Hepatocyte (in vitro differentiated cells): Measurements from ENCODE around the gene ENOX1.

Experiments
- EZH2 ChIP-seq: fragments of 200-600 bp; sonication (generic); IDR thresholded peaks from 2 replicates; pipeline ENCODE4 v1.6.1; 2016; ENCODE audit warnings: antibody characterized with exemption, mild to moderate bottlenecking, borderline replicate concordance
- EZH2phosphoT487 ChIP-seq: fragments of 200-600 bp; sonication (generic); IDR thresholded peaks from one replicate; pipeline ENCODE4 v1.6.1; 2018; ENCODE audit warnings: antibody characterized with exemption, mild to moderate bottlenecking, low read depth, moderate library complexity; ENCODE audit not compliant: unreplicated experiment, severe bottlenecking
- TF ChIP-seq, protein P1 (sequence below): fragments of 200-600 bp; sonication (generic); IDR thresholded peaks from 2 replicates; pipeline ENCODE4 v1.5.1; 2016; ENCODE audit warnings: antibody characterized with exemption, mild to moderate bottlenecking; ENCODE audit not compliant: poor library complexity

GRCh38 chr13:43431841-43432240, 354.9 kb downstream of the ENOX1 start:
- TF ChIP-seq, protein P1, sequence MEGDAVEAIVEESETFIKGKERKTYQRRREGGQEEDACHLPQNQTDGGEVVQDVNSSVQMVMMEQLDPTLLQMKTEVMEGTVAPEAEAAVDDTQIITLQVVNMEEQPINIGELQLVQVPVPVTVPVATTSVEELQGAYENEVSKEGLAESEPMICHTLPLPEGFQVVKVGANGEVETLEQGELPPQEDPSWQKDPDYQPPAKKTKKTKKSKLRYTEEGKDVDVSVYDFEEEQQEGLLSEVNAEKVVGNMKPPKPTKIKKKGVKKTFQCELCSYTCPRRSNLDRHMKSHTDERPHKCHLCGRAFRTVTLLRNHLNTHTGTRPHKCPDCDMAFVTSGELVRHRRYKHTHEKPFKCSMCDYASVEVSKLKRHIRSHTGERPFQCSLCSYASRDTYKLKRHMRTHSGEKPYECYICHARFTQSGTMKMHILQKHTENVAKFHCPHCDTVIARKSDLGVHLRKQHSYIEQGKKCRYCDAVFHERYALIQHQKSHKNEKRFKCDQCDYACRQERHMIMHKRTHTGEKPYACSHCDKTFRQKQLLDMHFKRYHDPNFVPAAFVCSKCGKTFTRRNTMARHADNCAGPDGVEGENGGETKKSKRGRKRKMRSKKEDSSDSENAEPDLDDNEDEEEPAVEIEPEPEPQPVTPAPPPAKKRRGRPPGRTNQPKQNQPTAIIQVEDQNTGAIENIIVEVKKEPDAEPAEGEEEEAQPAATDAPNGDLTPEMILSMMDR = no peak
- TF ChIP-seq EZH2 = no peak
- TF ChIP-seq EZH2phosphoT487 = no peak
